GM19035 (cell line): ENCODE data around the gene CEBPE.
A peak's percentile ranks its signal among the peaks of the same experiment; 100 is the strongest.
"Not testable (repeated sequence)": the region's sequence is repeated elsewhere in the genome, so short reads cannot be mapped to it uniquely, and the experiment has no call there.

Source experiments
- ATAC-seq: cut with Tn5 transposase; IDR thresholded peaks from one replicate; pipeline ENCODE4 v1.9.1; 2021; ENCODE audit not compliant: unreplicated experiment

Gene CEBPE

DNA sequence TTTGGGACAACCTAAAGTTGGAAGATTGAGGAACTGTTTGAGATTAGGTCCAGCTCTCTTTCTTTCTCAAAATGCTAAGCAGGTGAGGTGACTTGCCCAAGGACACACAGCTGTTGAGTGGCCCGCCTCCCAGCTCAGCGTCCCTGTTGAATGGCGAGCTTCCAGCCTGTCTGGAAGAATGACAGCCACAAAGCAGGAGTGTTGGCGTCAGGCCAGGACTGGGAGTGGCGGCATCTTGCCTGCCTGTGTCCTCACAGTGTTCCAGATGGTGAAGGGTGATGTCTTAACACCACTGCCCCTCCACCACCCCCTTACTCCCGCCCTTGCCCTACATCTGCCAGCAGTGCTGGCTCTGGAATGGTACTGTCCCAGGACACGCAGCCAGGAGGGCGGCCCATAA lies 4.4 kb upstream of the CEBPE start:
- no peak for ATAC-seq

GRCh38 chr14:23122086-23122485 lies 3.0 kb upstream of the CEBPE start:
- ATAC-seq = no peak

DNA sequence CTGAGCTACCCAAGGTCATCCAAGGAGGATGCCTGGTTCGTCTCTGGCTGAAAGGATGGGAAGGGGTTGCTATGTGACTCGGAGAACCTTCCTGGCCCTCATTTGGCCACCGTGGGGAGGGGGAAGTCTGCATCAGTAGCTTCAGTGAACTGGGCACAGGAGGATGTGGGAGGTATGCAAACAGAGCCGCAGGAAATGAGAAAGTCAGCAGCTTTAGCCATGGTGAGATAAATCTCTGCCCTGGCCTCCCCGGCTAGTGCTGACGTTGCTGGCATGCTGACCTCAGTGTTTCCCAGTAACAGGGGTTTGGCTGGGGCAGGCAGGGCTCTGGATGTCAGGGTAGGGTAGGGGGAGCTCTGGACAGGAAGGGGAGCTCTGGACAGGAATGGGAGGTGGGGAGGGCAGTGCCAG lies 2.3 kb upstream of the CEBPE start:
- no peak for ATAC-seq

- ATAC-seq = peak; percentile 78
Observed at GRCh38 chr14:23120541-23121251, 1.6 kb upstream of the CEBPE start.

DNA sequence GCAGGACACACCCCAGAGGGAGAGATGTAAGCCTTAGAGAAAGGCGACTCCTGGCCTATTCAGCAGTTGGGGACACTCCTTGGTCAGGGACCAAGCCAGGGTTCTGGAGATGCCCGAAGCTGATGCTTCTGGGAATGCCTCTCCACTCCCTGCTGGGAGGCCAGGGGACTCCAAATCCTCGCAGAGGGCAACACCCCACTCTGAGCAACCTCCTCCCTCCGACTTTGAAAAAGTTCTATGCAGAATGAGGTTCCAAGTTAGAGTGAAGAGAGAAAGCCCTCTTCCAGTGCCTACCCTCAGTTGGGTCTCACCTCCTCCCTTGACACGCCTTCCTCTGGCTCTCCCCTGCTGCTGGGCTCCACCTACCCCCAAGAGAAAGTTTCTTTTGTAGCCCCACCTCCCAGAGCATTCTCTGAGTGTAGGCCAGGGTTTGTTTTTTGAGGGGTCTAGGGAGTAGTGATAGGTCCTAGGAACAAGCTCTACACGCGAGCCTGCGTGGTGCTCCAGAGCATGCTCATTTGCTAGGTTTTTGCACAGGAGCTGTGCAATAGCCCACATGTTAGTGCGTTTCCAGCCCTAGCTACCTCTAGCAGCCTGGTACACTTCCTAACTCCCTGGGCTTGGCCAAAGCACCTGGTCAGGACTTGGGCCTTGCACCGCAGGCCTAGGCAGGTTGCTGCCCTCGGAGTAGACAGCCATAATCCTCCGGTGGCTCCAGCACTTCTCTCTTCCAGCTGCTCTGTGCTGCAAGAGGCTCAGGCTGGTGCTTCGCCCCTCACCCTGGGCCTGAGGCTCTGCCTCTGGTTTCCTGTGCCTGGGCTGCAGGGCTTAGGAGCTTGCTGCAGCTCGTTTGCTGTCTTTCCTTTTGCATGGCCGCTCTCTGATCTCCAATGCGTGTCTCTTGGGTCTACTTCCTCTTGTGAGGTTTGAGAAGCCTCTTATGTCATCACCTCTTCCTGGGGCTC lies 590 bp upstream of the CEBPE start:
- no peak for ATAC-seq

GRCh38 chr14:23117371-23118020 lies 1.6 kb downstream of the CEBPE start:
- no peak for ATAC-seq

DNA sequence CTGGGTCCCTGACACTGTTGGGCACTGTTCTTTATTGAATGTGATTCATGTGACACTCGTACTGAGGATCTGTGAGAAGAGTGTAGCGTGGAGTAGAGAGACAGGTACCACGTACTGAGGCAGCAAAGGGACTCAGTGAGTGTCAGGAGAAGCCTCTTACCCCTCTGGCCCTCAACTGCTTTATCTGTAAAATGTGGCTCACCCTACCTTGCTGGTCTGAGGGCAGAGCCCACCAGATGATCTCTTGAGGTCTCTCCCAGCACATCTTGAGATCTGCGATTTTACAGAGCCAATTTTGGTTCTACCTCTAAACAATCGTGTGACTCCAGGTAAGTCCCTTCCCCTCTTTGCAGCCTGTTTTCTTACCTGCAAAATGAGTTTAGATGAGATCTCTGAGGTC lies 3.1 kb downstream of the CEBPE start:
- no peak for ATAC-seq

GRCh38 chr14:23115039-23115731 lies 3.9 kb downstream of the CEBPE start:
- no peak for ATAC-seq

- ATAC-seq = no peak
Observed at GRCh38 chr14:23114669-23115038, 4.4 kb downstream of the CEBPE start.

GRCh38 chr14:23114120-23114458 lies 5.0 kb downstream of the CEBPE start:
- no peak for ATAC-seq

DNA sequence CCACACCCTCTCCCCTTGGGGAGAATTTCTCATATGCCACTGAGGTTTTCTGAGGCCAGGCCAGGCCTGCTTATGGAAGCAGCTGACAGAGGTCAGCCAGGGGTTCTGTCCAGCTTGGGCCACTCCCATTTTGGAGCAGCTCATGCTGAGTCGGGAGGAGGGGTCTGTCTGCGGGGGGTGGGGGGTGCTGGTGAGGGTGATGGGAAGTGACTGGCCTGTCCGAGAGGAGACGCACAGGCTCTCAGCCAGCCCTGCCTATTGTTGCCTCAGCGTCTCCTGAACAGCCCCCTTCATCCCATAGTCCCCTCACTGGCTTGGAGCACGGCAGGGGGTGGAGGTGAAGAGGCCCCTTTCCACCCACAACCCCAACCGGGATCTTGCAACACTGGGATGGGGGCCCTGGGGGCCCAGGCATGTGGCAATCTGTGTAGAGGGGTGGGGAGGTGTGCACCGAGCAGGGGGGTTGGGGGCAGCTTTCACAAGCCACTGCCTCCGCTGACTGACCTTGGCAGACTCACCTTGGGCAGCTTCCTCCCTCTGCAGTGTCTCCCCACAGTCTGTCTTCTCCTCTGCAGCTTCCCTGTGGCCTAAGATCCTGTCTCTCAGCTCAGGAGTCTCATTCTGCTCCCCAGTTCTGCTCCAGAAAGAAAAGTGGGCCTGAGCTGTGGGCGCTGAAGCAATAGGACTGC lies 5.5 kb downstream of the CEBPE start:
- ATAC-seq = no peak

DNA sequence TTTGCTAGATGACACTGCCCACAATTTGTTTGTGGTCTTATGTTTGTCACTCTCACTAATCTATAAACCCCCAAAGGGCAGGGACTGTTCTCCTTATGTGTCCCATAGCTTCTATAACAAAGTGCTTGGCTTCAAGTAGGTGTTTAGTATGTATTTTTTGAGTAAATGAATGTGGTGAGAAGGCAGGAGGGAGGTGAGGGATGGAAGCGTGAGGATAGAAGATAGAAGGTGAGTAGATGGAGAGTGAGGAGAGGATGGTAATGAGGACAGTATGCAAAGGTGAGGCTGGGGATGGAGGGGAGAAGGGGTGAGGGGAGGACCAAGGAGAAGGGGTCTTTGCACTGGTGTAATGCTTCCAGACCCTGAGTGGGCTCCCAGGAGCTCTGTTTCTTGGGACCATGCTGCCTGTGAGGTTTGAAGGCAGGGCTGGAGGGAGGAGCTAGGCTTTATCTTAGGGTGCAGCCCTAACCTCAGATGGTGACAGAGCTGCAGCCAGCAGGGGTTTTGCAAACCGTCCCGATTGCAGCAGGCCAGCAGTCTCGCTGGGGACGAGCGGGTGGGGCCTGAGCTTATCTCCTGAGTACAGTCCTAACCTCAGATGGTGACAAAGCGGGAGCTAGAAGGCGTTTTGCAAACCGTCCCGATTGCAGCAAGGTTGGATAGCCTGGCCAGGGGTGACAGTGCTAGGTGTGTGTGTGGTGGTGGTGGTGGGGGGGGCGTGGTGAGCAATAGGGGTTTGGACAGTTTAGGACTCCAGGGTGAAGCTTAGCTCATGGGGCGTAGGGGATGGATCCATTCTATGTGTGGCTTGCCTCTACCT lies 6.5 kb downstream of the CEBPE start:
- no peak for ATAC-seq

DNA sequence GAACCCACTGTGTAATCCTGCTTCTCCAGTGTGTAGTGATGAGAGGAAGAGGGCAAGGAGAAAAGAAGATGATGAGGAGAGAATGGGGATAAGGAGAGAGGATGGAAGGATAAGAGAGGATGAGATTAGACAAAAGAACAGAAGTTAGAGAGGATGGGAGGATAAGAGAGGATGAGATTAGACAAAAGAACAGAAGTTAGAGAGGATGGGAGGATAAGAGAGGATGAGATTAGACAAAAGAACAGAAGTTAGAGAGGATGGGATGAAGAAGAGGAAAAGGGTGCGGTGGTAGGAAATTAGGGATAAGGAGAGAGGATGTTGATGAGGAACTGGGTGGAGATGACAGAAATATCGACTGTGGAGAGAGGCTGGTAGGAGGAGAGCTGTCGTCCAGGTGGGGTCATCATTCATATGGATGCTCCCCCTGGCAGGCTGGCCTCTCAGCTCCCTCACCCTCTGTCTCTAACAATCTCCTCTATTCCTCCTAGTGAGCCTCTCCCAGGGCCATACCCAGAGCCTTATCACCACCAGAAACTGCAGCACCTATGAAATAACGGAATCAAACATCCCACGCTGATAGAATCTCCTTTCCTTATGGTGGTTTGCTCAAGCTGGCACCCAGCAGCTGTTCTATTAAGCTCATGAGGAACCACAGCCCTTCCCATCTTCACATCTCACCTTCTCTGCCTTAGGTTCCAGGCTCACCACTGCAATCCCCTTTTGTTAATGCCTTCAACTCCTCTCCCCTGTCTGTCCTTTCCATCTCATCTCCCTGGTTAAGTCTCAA lies 8.3 kb downstream of the CEBPE start:
- ATAC-seq = no peak

DNA sequence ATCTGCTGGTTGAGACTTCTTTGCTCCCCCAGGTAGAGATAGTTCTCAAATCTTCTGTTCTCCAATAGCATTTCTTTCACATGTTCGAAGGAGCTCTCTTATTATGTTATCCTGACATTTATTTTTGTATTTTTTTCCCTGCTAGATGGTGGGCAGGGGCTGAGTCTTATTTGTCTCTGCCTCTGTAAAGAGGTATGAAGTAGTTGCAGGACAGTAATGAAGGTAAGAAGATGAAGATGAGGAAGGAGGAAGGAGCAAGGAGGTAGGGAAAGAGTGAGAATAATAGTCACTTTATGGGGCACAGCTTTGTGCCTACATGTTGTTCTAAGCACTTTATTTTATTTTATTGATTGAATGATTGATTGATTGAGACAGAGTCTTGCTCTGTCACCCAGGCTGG lies 9.3 kb downstream of the CEBPE start:
- no peak for ATAC-seq

GRCh38 chr14:23108169-23108568 lies 10.9 kb downstream of the CEBPE start:
- ATAC-seq = not testable (repeated sequence)

GRCh38 chr14:23107620-23108019 lies 11.4 kb downstream of the CEBPE start:
- ATAC-seq = not testable (repeated sequence)

GRCh38 chr14:23106747-23107045 lies 12.4 kb downstream of the CEBPE start:
- no peak for ATAC-seq

GRCh38 chr14:23105348-23105824 lies 13.7 kb downstream of the CEBPE start:
- no peak for ATAC-seq
